DMS53 treated with DMSO at 0.1 percent for 48 hours (cell line): ENCODE results near the gene THY1.
"Not testable (repeated sequence)": the region's sequence is repeated elsewhere in the genome, so short reads cannot be mapped to it uniquely, and the experiment has no call there.

ENCODE experiments used
- DNase-seq: peaks from one replicate; lab custom pipeline; 2025; ENCODE audit not compliant: unreplicated experiment; lab: John Stamatoyannopoulos, UW

Gene THY1

GRCh38 chr11:119446434-119446833 lies 23.5 kb upstream of the THY1 start:
- no peak for DNase-seq

GRCh38 chr11:119445850-119446249 lies 22.9 kb upstream of the THY1 start:
- no peak for DNase-seq

- no peak for DNase-seq
These were observed 22.4 kb upstream of the THY1 start for GRCh38 chr11:119445379-119445778.

- no peak for DNase-seq
These were observed 18.9 kb upstream of the THY1 start for GRCh38 chr11:119441898-119442243.

GRCh38 chr11:119438599-119438998 lies 15.6 kb upstream of the THY1 start:
- no peak for DNase-seq

- not testable (repeated sequence) for DNase-seq
These were observed 14.5 kb upstream of the THY1 start for GRCh38 chr11:119437521-119437920.

GRCh38 chr11:119436711-119437110 lies 13.7 kb upstream of the THY1 start:
- DNase-seq: no peak

- DNase-seq: no peak
These were observed 13.1 kb upstream of the THY1 start for GRCh38 chr11:119436093-119436492.

- no peak for DNase-seq
These were observed 11.8 kb upstream of the THY1 start for GRCh38 chr11:119434591-119435330.

- no peak for DNase-seq
These were observed 10.4 kb upstream of the THY1 start for GRCh38 chr11:119433358-119433725.

- DNase-seq: no peak
These were observed 9.7 kb upstream of the THY1 start for GRCh38 chr11:119432484-119433357.

GRCh38 chr11:119431523-119431922 lies 8.6 kb upstream of the THY1 start:
- DNase-seq: no peak

GRCh38 chr11:119427279-119427678 lies 4.3 kb upstream of the THY1 start:
- DNase-seq: no peak

- DNase-seq: no peak
These were observed 3.2 kb upstream of the THY1 start for GRCh38 chr11:119426142-119426541.

- DNase-seq: no peak
These were observed 1.8 kb upstream of the THY1 start for GRCh38 chr11:119424775-119425174.

- no peak for DNase-seq
These were observed 1.3 kb upstream of the THY1 start for GRCh38 chr11:119424276-119424675.

GRCh38 chr11:119423509-119424254 lies 710 bp upstream of the THY1 start:
- DNase-seq: no peak

GRCh38 chr11:119421941-119422808 lies 797 bp downstream of the THY1 start:
- no peak for DNase-seq

- DNase-seq: no peak
These were observed 1.6 kb downstream of the THY1 start for GRCh38 chr11:119421351-119421750.

GRCh38 chr11:119420631-119421030 lies 2.3 kb downstream of the THY1 start:
- DNase-seq: no peak
